IMR-90 (cell line): ENCODE results near the gene GLS. TPM values are rescaled to one million over a fixed set of nuclear protein-coding genes. Genes with fewer than 3 reads are reported as not detected.

Experiments used
- ATAC-seq: fragments of 200-7000 bp; cut with Tn5 transposase; 2 replicates; pipeline ENCODE4 v1.9.1; 2020; ENCODE audit warnings: low read depth, mild to moderate bottlenecking, moderate library complexity
- BruUV-seq: library from RNA; stranded (reverse); fragments of 400-500 nt; replicated peaks from 2 replicates; lab custom pipeline; 2021; lab: Mats Ljungman, UMichigan
- CTCF ChIA-PET: fragments of 300-600 bp; formaldehyde crosslinking; extraction: SDS; loops from one replicate; lab custom pipeline; 2021; ENCODE audit warnings: antibody characterized with exemption; lab: Yijun Ruan, JAX
- POLR2A ChIA-PET: fragments of 300-600 bp; sonication (Branson Sonifier 250); formaldehyde crosslinking; loops from one replicate; lab custom pipeline; 2022; ENCODE audit warnings: antibody characterized with exemption; ENCODE audit not compliant: unreplicated experiment; lab: Charles Lee
- DNase-seq: peaks from one replicate; pipeline ENCODE4 v3.0.0; 2013
- H2AFZ ChIP-seq: replicated peaks from 2 replicates; pipeline ENCODE3; 2013; ENCODE audit warnings: low read length, mild to moderate bottlenecking; ENCODE audit not compliant: poor library complexity
- H2AK5ac ChIP-seq: 2 replicates; pipeline ENCODE4 v1.6.1; 2013; ENCODE audit warnings: low read depth, low read length, inconsistent platforms
- H2AK9ac ChIP-seq: replicated peaks from 2 replicates; pipeline ENCODE3; 2013; ENCODE audit warnings: mild to moderate bottlenecking, low read depth, low read length, moderate library complexity; ENCODE audit not compliant: poor library complexity
- H2BK120ac ChIP-seq: 2 replicates; pipeline ENCODE4 v1.6.1; 2013; ENCODE audit warnings: low read depth, low read length, inconsistent platforms
- H2BK15ac ChIP-seq: 3 replicates; pipeline ENCODE4 v1.6.1; 2013; ENCODE audit warnings: low read depth, low read length, inconsistent platforms
- H2BK20ac ChIP-seq: 2 replicates; pipeline ENCODE4 v1.6.1; 2013; ENCODE audit warnings: low read depth, mild to moderate bottlenecking, inconsistent platforms, low read length, moderate library complexity
- H2BK5ac ChIP-seq: 2 replicates; pipeline ENCODE4 v1.6.1; 2013; ENCODE audit warnings: mild to moderate bottlenecking, low read depth, low read length, inconsistent platforms; ENCODE audit not compliant: poor library complexity, severe bottlenecking
- H3K14ac ChIP-seq: replicated peaks from 2 replicates; pipeline ENCODE4 v1.6.1; 2013; ENCODE audit warnings: low read depth, low read length, inconsistent platforms
- H3K18ac ChIP-seq: 2 replicates; pipeline ENCODE4 v1.6.1; 2013; ENCODE audit warnings: low read depth, low read length, control low read depth
- H3K23ac ChIP-seq: 2 replicates; pipeline ENCODE4 v1.6.1; 2013; ENCODE audit warnings: low read depth, low read length, inconsistent platforms
- H3K27ac ChIP-seq: 2 replicates; pipeline ENCODE4 v1.5.1; 2013; ENCODE audit warnings: mild to moderate bottlenecking, control low read depth, low read length; ENCODE audit not compliant: insufficient read depth
- H3K27me3 ChIP-seq: 2 replicates; pipeline ENCODE4 v1.6.1; 2013; ENCODE audit warnings: low read length; ENCODE audit not compliant: control insufficient read depth, insufficient read depth
- H3K36me3 ChIP-seq: 2 replicates; pipeline ENCODE4 v1.6.1; 2013; ENCODE audit warnings: low read length, mixed read lengths; ENCODE audit not compliant: control insufficient read depth, insufficient read depth
- H3K4ac ChIP-seq: 2 replicates; pipeline ENCODE4 v1.6.1; 2013; ENCODE audit warnings: low read depth, low read length, inconsistent platforms
- H3K4me1 ChIP-seq: 2 replicates; pipeline ENCODE4 v1.6.1; 2013; ENCODE audit warnings: low read length, mixed read lengths; ENCODE audit not compliant: control insufficient read depth, insufficient read depth
- H3K4me2 ChIP-seq: 2 replicates; pipeline ENCODE4 v1.6.1; 2013; ENCODE audit warnings: low read depth, mild to moderate bottlenecking, control low read depth, low read length, moderate library complexity
- H3K4me3 ChIP-seq: 2 replicates; pipeline ENCODE4 v1.5.1; 2013; ENCODE audit warnings: low read depth, mild to moderate bottlenecking, control low read depth, low read length, moderate library complexity; ENCODE audit not compliant: insufficient read depth
- H3K56ac ChIP-seq: 2 replicates; pipeline ENCODE4 v1.6.1; 2013; ENCODE audit warnings: low read length, inconsistent platforms; ENCODE audit not compliant: insufficient read depth; ENCODE audit errors: extremely low read depth
- H3K79me1 ChIP-seq, 2 experiments: 2 replicates each; pipeline ENCODE4 v1.6.1; 2013; ENCODE audit warnings: low read length in 2 of 2, inconsistent platforms in 1 of 2, low read depth in 1 of 2
- H3K9ac ChIP-seq: 2 replicates; pipeline ENCODE4 v1.6.1; 2013; ENCODE audit warnings: low read depth, low read length, control low read depth
- H3K9me1 ChIP-seq: 2 replicates; pipeline ENCODE4 v1.6.1; 2013; ENCODE audit warnings: low read length, inconsistent platforms; ENCODE audit not compliant: insufficient read depth
- H3K9me3 ChIP-seq: 2 replicates; pipeline ENCODE4 v1.6.1; 2013; ENCODE audit warnings: low read length; ENCODE audit not compliant: control insufficient read depth, insufficient read depth
- H4K20me1 ChIP-seq: 2 replicates; pipeline ENCODE4 v1.6.1; 2013; ENCODE audit warnings: low read length, inconsistent platforms; ENCODE audit not compliant: insufficient read depth
- H4K5ac ChIP-seq: 2 replicates; pipeline ENCODE4 v1.6.1; 2013; ENCODE audit warnings: mild to moderate bottlenecking, low read depth, low read length, control low read depth
- H4K8ac ChIP-seq, 2 experiments: 2 replicates each; pipeline ENCODE4 v1.6.1; 2013; ENCODE audit warnings: low read depth in 2 of 2, low read length in 2 of 2, control low read depth in 1 of 2, inconsistent platforms in 1 of 2
- H4K91ac ChIP-seq: 2 replicates; pipeline ENCODE4 v1.6.1; 2013; ENCODE audit warnings: low read depth, low read length, inconsistent platforms; ENCODE audit not compliant: insufficient read depth
- CHD1 ChIP-seq: IDR thresholded peaks from 2 replicates; pipeline ENCODE4 v1.6.1; 2012; ENCODE audit warnings: low read depth, low read length, improper control_type of control experiment
- FOS ChIP-seq: fragments of 150-350 bp; IDR thresholded peaks from 2 replicates; pipeline ENCODE4 v1.6.1; 2016; ENCODE audit warnings: low read depth, low read length
- MAFK ChIP-seq: IDR thresholded peaks from 2 replicates; pipeline ENCODE4 v1.6.1; 2012; ENCODE audit warnings: low read depth, low read length, improper control_type of control experiment
- MAZ ChIP-seq: IDR thresholded peaks from 2 replicates; pipeline ENCODE4 v1.6.1; 2012; ENCODE audit warnings: low read depth, mild to moderate bottlenecking, low read length, improper control_type of control experiment, moderate library complexity, borderline replicate concordance
- NFE2L2 ChIP-seq: fragments of 150-350 bp; IDR thresholded peaks from 2 replicates; pipeline ENCODE4 v1.6.1; 2016; ENCODE audit warnings: low read depth, mild to moderate bottlenecking, low read length
- POLR2A ChIP-seq: IDR thresholded peaks from 2 replicates; pipeline ENCODE4 v1.6.1; 2012; ENCODE audit warnings: mild to moderate bottlenecking, low read depth, low read length
- RAD21 ChIP-seq: IDR thresholded peaks from 2 replicates; pipeline ENCODE4 v1.6.1; 2012; ENCODE audit warnings: low read length, improper control_type of control experiment
- RCOR1 ChIP-seq: IDR thresholded peaks from 2 replicates; pipeline ENCODE4 v1.6.1; 2012; ENCODE audit warnings: mild to moderate bottlenecking, low read length, improper control_type of control experiment; ENCODE audit not compliant: insufficient replicate concordance
- RFX5 ChIP-seq: IDR thresholded peaks from 2 replicates; pipeline ENCODE4 v1.8.0; 2012; ENCODE audit warnings: low read depth, mild to moderate bottlenecking, low read length, moderate library complexity
- SMC3 ChIP-seq: fragments of 150-350 bp; IDR thresholded peaks from 2 replicates; pipeline ENCODE4 v1.6.1; 2016; ENCODE audit warnings: low read depth, mild to moderate bottlenecking, antibody characterized with exemption, low read length, moderate library complexity
- WGBS, 2 experiments: methylation state at CpG; one replicate each; pipeline versions ENCODE4 v1.1.5 to v1.1.7; 2013; ENCODE audit warnings: missing lambda C conversion rate in 2 of 2; ENCODE audit not compliant: insufficient read length in 1 of 2; ENCODE audit errors: extremely low coverage in 2 of 2; 5-methylcytosine and 5-hydroxymethylcytosine counted together
- dilution Hi-C: fragments of 300-500 bp; cut with HindIII; formaldehyde crosslinking; loops from one replicate; pipeline ENCODE4 v1.14.3; 2018; ENCODE audit warnings: low sequenced_read_pairs; ENCODE audit not compliant: unreplicated experiment
- in situ Hi-C: fragments of 300-500 bp; cut with MboI; formaldehyde crosslinking; loops from 3 replicates; pipeline ENCODE4 v1.14.3; 2019; ENCODE audit warnings: low sequenced_read_pairs, inconsistent platforms, mixed read lengths
- intact Hi-C: fragments of 100-400 bp; cut with micrococcal nuclease; formaldehyde crosslinking; loops from 2 replicates; pipeline ENCODE4 v1.10.0; 2022
- polyA plus RNA-seq, 3 experiments: library from polyadenylated mRNA; depleted of rRNA; stranded (reverse); fragments of >200 nt; gene quantifications; 2 replicates each; pipeline ENCODE4 v1.2.3, GENCODE V29; 2012; ENCODE audit warnings: low replicate concordance in 1 of 3
- total RNA-seq: library from RNA; depleted of rRNA; stranded (reverse); fragments of >200 nt; gene quantifications from 2 replicates; pipeline ENCODE4 v1.2.3, GENCODE V29; 2012
- TF ChIP-seq, protein P1 (sequence below): fragments of 150-350 bp; IDR thresholded peaks from 2 replicates; pipeline ENCODE4 v1.6.1; 2017; ENCODE audit warnings: mild to moderate bottlenecking, antibody characterized with exemption, low read length, low read depth
- TF ChIP-seq, protein P2 (sequence below): conservative IDR thresholded peaks from 2 replicates; pipeline ENCODE4 v1.5.1; 2012; ENCODE audit warnings: mild to moderate bottlenecking, low read depth, low read length, improper control_type of control experiment
- TF ChIP-seq, protein P3 (sequence below): fragments of 150-350 bp; IDR thresholded peaks from 2 replicates; pipeline ENCODE4 v1.6.1; 2016; ENCODE audit warnings: low read depth, mild to moderate bottlenecking, low read length, moderate library complexity, borderline replicate concordance

Gene GLS
- total and polyA plus RNA-seq, 2 of the 4 experiments (the other 2 are of a cell fraction), result 87.5 to 130 TPM

DNA sequence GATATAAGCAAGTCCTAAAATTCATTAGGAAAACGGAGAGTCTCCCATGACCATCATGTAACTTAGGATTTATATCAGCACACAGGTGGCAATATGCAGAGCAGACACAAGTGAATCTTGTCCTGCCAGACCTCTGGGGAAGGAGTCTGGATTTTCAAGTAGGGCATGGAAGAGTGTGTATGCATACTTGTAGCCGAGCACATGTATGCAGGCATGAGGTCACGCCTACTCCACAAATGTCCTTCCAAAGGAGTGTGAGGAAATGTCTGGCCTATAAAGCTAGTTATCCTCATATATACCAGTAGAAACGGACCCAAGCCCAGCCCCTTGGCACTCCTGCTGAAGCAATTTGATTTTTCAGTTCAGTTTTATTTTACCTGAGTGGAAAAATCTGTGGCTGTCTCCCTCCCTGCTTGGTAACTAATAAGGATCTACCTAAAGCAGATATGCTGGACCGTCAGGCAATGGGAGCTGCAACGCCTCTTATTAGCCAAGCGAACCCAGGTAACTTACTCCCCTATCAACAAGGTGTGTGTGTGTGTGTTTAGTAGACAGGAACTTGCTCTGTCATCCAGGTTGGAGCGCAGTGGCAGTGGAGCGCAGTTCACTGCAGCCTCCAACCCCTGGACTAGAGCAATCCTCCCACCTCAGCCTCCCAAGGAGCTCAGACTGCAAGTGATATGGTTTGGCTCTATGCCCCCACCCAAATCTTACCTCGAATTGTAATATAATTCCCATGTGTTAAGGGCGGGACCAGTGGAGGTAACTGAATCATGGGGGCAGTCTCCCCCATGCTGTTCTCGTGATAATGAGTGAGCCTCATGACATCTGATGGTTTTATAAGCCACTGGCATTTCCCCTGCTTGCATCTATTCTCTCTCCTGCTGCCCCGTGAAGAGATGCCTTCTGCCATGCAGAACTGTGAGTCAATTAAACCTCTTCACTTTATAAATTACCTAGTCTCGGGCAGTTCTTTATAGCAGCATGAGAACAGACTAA is 130.6 kb downstream of the GLS start:
- peaks cover 27% of the 10 kb centered on the region for H3K9me1 ChIP-seq
- H4K5ac ChIP-seq, result no peak overlapping the region
- no peak overlapping the region; the same call in 1 of the 2 replicates for H3K9ac ChIP-seq
- in situ Hi-C loops, result no loop called here
- 80% methylated on average over 1 of the region's 14 CpGs; no CpG with 5 or more reads in 1 of the 2 experiments for WGBS, 2 experiments
- intact Hi-C loops, result loop anchor here (5.0 kb wide), 1 partner anchor 36 kb away; no protein-coding TSS in a partner anchor
- H2AK5ac ChIP-seq, result no peak overlapping the region
- no peak overlapping the region for H2BK5ac ChIP-seq
- ATAC-seq (no peak), DNase-seq (no peak)
- H3K27me3 ChIP-seq, result no peaks in the 10 kb centered on the region
- no peak overlapping the region for H2BK120ac ChIP-seq
- BruUV-seq, result no TSS peak
- no peak overlapping the region for H2AFZ ChIP-seq
- peaks cover 12% of the 10 kb centered on the region for H3K4me1 ChIP-seq
- H3K18ac ChIP-seq, result no peak overlapping the region
- no peak overlapping the region for H2BK15ac ChIP-seq
- peak overlapping the region; percentile 69 for H3K4me2 ChIP-seq
- CTCF ChIA-PET, result interaction anchor here (1.7 kb wide), 1 partner anchor 41 kb away, joined by 4 read pairs; no protein-coding TSS in a partner anchor
- peaks cover 35 to 62% of the 10 kb centered on the region in 2 experiments for H3K79me1 ChIP-seq
- no peak overlapping the region for H2AK9ac ChIP-seq
- H2BK20ac ChIP-seq, result no peak overlapping the region
- no peak overlapping the region for H3K4ac ChIP-seq
- POLR2A ChIA-PET, result interaction anchor here (0.6 kb wide), 1 partner anchor 128 kb away, joined by 3 read pairs; no protein-coding TSS in a partner anchor
- H3K23ac ChIP-seq, result no peak overlapping the region
- H3K27ac ChIP-seq, result no peak overlapping the region
- H4K8ac ChIP-seq, result no peak overlapping the region
- H3K4me3 ChIP-seq, result no peak overlapping the region
- no peak overlapping the region for H4K91ac ChIP-seq
- H4K20me1 ChIP-seq, result peaks cover 15% of the 10 kb centered on the region; the same call in 1 of the 2 replicates
- H3K14ac ChIP-seq, result no peak overlapping the region
- H3K36me3 ChIP-seq, result peaks cover 19% of the 10 kb centered on the region
- no peaks in the 10 kb centered on the region for H3K9me3 ChIP-seq
- dilution Hi-C loops, result no loop called here
- no peak overlapping the region for H3K56ac ChIP-seq
- TF ChIP-seq RAD21, result no peak
- no peak for TF ChIP-seq RCOR1
- TF ChIP-seq SMC3, result no peak
- TF ChIP-seq MAFK, result no peak
- TF ChIP-seq FOS, result no peak
- no peak for TF ChIP-seq RFX5
- no peak for TF ChIP-seq CHD1
- TF ChIP-seq, protein P1, sequence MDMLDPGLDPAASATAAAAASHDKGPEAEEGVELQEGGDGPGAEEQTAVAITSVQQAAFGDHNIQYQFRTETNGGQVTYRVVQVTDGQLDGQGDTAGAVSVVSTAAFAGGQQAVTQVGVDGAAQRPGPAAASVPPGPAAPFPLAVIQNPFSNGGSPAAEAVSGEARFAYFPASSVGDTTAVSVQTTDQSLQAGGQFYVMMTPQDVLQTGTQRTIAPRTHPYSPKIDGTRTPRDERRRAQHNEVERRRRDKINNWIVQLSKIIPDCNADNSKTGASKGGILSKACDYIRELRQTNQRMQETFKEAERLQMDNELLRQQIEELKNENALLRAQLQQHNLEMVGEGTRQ, result no peak
- no peak for TF ChIP-seq MAZ
- TF ChIP-seq, protein P2, sequence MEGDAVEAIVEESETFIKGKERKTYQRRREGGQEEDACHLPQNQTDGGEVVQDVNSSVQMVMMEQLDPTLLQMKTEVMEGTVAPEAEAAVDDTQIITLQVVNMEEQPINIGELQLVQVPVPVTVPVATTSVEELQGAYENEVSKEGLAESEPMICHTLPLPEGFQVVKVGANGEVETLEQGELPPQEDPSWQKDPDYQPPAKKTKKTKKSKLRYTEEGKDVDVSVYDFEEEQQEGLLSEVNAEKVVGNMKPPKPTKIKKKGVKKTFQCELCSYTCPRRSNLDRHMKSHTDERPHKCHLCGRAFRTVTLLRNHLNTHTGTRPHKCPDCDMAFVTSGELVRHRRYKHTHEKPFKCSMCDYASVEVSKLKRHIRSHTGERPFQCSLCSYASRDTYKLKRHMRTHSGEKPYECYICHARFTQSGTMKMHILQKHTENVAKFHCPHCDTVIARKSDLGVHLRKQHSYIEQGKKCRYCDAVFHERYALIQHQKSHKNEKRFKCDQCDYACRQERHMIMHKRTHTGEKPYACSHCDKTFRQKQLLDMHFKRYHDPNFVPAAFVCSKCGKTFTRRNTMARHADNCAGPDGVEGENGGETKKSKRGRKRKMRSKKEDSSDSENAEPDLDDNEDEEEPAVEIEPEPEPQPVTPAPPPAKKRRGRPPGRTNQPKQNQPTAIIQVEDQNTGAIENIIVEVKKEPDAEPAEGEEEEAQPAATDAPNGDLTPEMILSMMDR, result no peak
- no peak for TF ChIP-seq NFE2L2
- TF ChIP-seq, protein P3, sequence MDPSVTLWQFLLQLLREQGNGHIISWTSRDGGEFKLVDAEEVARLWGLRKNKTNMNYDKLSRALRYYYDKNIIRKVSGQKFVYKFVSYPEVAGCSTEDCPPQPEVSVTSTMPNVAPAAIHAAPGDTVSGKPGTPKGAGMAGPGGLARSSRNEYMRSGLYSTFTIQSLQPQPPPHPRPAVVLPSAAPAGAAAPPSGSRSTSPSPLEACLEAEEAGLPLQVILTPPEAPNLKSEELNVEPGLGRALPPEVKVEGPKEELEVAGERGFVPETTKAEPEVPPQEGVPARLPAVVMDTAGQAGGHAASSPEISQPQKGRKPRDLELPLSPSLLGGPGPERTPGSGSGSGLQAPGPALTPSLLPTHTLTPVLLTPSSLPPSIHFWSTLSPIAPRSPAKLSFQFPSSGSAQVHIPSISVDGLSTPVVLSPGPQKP, result no peak
- TF ChIP-seq POLR2A, result no peak
